Choroid plexus epithelial cell (primary cell): Measurements from ENCODE around the gene ZNF764.

Source experiments
- DNase-seq: peaks from one replicate; pipeline ENCODE4 v3.0.0-alpha.2; 2010; ENCODE audit warnings: low read depth
- H3K4me3 ChIP-seq: 2 replicates; pipeline ENCODE4 v1.5.1; 2011; ENCODE audit warnings: low read depth, mild to moderate bottlenecking, control low read depth, low read length, moderate library complexity
- TF ChIP-seq, protein P1 (sequence below): conservative IDR thresholded peaks from 2 replicates; pipeline ENCODE4 v1.5.1; 2011; ENCODE audit warnings: low read depth, mild to moderate bottlenecking, control low read depth, inconsistent platforms, low read length, moderate library complexity

ZNF764 gene

DNA sequence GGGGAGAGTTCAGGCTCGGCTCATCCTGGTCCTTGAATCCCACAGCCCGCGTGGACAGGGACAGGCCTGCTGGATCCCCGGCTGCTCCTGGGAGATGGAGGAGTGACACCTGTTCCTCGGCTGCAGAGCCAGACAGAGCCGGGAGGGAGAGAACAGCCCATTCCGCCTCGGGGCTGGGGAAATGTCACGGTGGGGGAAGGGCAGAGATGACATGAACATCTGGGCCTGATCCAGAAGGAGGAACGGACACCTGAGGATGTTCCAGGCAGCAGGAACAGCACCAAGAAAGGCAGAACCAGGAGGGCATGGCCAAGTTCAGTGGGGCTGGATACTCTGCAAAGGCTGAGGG lies 2.1 kb downstream of the ZNF764 start:
- H3K4me3 ChIP-seq = no peak overlapping the region
- TF ChIP-seq, protein P1, sequence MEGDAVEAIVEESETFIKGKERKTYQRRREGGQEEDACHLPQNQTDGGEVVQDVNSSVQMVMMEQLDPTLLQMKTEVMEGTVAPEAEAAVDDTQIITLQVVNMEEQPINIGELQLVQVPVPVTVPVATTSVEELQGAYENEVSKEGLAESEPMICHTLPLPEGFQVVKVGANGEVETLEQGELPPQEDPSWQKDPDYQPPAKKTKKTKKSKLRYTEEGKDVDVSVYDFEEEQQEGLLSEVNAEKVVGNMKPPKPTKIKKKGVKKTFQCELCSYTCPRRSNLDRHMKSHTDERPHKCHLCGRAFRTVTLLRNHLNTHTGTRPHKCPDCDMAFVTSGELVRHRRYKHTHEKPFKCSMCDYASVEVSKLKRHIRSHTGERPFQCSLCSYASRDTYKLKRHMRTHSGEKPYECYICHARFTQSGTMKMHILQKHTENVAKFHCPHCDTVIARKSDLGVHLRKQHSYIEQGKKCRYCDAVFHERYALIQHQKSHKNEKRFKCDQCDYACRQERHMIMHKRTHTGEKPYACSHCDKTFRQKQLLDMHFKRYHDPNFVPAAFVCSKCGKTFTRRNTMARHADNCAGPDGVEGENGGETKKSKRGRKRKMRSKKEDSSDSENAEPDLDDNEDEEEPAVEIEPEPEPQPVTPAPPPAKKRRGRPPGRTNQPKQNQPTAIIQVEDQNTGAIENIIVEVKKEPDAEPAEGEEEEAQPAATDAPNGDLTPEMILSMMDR = no peak
- DNase-seq = no peak

DNA sequence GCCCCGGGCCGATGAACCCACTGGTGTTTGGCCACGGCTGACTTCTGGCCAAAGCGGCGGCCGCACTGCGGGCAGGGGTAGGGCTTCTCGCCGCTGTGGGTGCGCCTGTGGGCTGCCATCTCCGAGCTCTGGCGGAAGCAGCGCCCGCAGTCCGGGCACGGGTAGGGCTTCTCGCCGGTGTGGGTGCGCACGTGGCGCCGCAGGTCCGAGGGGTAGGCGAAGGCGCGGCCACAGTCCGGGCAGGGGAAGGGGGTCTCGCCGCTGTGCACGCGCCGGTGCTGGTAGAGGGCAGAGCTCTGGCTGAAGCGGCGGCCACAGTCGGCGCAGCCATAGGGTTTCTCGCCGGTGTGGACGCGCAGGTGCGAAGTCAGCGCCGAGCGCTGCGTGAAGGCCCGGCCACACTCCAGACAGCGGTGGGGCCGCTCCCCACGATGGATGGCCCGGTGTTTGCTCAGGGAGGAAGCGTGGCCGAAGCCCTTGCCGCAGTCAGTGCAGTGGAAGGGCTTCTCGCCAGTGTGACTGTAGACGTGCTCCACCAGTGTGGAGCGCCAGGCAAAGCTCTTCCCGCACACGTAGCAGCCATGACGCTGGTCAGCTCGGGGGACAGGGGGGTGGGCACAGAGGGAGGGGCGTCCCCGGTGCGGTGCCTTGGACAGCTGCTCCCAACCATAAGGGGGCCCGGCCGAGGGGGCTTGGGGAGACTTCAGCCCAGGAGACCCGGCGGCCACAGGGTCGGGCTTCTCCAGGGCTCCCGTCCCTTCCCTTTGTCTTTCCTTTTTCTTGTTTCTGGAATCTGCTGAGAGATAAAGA lies 2.7 kb downstream of the ZNF764 start:
- DNase-seq = no peak
- no peak overlapping the region for H3K4me3 ChIP-seq
- TF ChIP-seq, protein P1 = no peak

DNA sequence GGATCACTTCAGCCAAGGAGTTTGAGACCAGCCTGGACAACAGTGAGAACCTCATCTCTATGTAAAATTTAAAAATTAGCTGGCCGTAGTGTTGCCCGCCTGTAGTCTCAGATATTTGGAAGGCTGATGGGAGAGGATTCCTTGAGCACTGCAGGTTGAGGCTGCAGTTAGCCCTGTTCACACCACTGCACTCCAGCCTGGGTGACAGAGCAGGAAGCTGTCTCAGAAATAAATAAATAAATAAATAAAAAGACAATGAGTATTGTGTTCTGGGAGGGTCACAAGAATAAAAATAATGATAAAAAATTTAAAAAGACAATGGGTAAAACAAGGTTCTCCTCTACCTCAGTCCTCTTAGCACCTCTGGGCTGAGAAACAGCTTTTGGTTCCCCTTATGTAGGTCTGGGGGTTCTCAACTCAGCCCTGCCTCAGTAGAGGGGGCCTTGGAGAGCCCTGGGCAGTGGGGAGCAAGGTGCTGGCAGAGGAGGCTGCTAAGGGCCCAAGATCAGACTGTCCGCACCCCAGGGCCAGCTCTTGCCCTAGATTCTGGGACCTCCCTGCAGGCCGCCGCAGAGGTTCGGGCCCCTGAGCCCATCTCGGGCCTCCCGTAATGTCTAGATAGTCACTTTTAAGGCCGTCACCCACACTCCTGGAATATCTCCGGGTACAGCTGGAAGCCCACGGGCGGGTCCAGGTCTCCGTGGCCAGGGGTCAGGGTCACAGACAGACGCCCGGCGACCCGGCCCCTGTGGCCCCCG lies 3.4 kb downstream of the ZNF764 start:
- no peak overlapping the region for H3K4me3 ChIP-seq
- DNase-seq = no peak
- TF ChIP-seq, protein P1 = no peak

DNA sequence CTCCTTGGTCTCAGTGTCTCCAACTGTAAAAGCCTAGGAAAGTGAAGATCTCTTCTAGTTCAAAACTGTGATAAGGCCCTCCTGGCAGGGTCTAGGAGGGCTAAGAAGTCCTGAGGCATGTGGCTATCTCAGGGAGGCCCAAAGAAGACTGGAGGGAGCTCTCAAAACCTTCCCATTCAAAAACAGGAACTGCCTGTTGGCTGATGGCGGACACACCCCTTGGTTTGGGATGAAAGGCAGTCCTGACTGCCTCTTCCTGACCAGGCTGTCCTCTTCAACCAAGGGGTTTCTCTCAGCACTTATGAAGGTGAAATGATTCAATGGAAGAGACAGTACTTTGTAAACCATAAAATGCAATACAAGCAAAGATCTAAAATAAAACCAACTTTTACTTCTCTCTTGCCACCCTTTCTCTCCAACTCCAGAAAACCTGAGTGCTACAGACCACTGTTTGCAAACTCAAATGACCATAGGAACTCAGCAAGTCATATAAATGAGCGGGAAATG lies 4.7 kb downstream of the ZNF764 start:
- no peak overlapping the region for H3K4me3 ChIP-seq
- no peak for DNase-seq
- TF ChIP-seq, protein P1 = no peak

DNA sequence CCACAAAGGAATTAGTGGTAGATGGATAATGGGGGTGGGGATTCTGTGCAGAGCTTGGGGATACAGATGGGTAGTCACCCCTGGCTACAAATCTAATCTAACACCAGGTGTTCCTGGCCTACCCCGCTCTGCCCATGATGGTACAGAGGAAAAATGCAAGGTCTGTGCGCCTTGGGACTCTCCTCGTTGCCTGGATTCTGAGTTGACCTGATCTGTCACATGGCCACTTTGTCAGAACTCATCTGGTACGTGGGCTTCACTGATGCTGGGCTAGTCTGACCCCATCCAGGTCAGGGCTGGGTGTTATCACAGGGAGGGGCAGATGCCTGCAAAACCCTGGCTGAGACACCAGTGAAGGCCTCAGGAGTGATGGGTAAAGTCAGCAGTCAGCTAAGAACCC lies 5.2 kb downstream of the ZNF764 start:
- DNase-seq = no peak
- TF ChIP-seq, protein P1 = no peak
- no peak overlapping the region for H3K4me3 ChIP-seq

DNA sequence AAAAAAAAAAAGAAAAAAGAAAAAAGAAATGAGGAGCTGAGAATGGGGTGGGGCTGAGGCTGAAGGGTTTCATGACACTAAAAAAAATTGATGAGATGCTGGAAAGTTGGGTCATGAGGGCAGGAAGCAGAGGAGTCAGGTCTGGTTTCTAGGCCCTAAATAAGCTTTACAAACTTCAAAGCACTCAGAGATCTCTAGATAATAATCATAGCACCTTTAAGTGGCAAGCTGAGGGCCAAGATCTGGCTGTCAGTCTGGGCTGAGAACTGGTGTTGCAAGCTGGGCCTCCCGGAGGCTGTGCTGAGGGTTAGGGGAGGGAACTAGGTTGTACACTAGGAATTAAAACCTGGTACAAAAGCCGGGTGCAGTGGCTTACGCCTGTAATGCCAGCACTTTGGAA lies 6.4 kb downstream of the ZNF764 start:
- no peak for DNase-seq
- no peak overlapping the region for H3K4me3 ChIP-seq
- TF ChIP-seq, protein P1 = no peak
